Measurements from ENCODE around the gene FOCAD. TPM values are rescaled to one million over a fixed set of nuclear protein-coding genes. Genes with fewer than 3 reads are reported as not detected.

FOCAD gene, protein sequence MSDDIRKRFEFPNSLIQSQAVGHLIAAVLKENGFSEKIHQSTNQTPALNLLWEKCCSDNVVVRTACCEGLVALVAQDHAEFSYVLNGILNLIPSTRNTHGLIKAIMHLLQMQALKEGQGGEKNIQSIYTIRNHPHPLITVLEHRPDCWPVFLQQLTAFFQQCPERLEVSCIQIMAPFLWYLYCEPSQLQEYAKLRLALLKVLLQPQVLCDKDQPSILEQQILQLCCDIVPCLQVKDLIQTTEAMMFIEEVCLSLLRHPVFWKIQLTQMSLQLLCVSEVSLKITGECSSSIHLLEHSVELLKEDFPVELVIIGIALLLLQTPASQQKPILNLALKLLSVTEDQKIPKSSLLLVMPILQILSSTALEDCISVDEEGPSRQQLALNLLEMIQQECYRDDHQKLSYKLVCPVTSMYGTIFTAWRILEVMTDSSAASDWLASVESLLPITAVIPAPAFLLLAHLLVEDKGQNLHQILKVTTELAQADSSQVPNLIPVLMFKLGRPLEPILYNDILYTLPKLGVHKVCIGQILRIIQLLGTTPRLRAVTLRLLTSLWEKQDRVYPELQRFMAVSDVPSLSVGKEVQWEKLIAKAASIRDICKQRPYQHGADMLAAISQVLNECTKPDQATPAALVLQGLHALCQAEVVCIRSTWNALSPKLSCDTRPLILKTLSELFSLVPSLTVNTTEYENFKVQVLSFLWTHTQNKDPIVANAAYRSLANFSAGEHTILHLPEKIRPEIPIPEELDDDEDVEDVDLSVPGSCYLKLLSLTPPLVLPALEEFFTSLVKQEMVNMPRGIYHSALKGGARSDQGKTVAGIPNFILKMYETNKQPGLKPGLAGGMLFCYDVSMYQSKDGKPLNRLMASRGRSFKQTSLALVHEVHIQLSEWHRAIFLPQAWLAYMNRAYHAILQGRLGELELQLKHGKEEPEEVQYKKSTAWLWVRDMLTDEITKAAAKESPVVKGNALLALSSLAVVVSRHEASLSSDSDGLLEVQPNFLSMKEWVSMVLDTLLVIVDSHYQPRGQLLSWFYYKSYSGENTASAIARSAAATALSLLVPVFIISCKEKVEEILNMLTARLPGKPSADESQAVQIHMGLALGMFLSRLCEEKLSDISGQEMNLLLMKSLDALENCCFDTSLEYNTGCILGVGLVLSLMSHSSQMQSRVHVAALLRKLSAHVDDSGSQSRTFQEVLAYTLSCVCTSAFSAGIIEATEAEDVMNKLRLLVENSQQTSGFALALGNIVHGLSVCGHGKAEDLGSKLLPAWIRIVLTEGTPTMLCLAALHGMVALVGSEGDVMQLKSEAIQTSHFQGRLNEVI (N-terminal part only)
- 59.1 TPM for polyA plus RNA-seq (2013, experiment 1 of 4)
- 68.7 TPM for polyA plus RNA-seq (2013, experiment 2 of 4)
- 48.0 TPM for polyA plus RNA-seq (2013, experiment 3 of 4)
- polyA plus RNA-seq (2013, experiment 4 of 4): 53.9 TPM

GRCh38 chr9:20684035-20684874, at the start of gene FOCAD:
FOCAD (plus strand) TSS chr9:20684259; CDS start chr9:20715354, 31,095 bp downstream.
- H3K27me3 ChIP-seq (ENCODE audit: control insufficient read depth, insufficient read depth, low read length, poor library complexity, severe bottlenecking): no peaks in the 10 kb centered on the region
- peaks cover 7% of the 10 kb centered on the region for H3K4me1 ChIP-seq (ENCODE audit: control insufficient read depth, insufficient read depth, low read length)
- H3K27ac ChIP-seq (ENCODE audit: insufficient read depth, low read depth, low read length, poor library complexity, severe bottlenecking): peak within 1 kb of the TSS; percentile 77
- 1% methylated on average over 78 of the region's 78 CpGs for WGBS, 2 experiments
- H3K9me3 ChIP-seq (ENCODE audit: control insufficient read depth, low read length): no peaks in the 10 kb centered on the region
- no peaks in the 10 kb centered on the region for H3K36me3 ChIP-seq (ENCODE audit: control insufficient read depth, insufficient read depth, low read length)
- peak within 1 kb of the TSS; percentile 71 for H3K4me3 ChIP-seq (ENCODE audit: insufficient read depth, low read depth, low read length)

DNA sequence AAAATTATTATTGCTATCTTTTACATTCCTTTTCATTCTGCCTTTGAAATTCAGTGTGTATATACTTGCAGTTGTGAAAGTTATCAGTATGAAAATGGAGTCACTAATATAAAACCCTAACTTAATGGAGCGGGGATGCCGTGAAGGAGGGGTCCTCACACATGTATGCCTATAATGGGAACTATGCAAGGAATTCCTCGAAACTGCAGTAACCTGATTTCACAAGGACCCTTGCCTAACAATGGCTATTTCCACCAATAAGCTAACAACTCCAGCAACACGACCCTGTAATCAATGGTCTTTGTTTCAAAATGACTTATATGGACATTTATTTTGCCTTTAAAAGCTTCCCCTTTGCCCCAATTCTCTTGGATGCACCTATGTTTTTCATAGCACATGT, 49.2 kb upstream of the FOCAD start:
- H3K4me1 ChIP-seq (ENCODE audit: control insufficient read depth, insufficient read depth, low read length): no peaks in the 10 kb centered on the region
- H3K27ac ChIP-seq (ENCODE audit: insufficient read depth, low read depth, low read length, poor library complexity, severe bottlenecking): no peak overlapping the region
- WGBS, 2 experiments: 62 to 63% methylated on average over 4 of the region's 4 CpGs
- H3K36me3 ChIP-seq (ENCODE audit: control insufficient read depth, insufficient read depth, low read length): no peaks in the 10 kb centered on the region
- H3K27me3 ChIP-seq (ENCODE audit: control insufficient read depth, insufficient read depth, low read length, poor library complexity, severe bottlenecking): no peaks in the 10 kb centered on the region
- H3K9me3 ChIP-seq (ENCODE audit: control insufficient read depth, low read length): no peaks in the 10 kb centered on the region
- H3K4me3 ChIP-seq (ENCODE audit: insufficient read depth, low read depth, low read length): no peak overlapping the region

DNA sequence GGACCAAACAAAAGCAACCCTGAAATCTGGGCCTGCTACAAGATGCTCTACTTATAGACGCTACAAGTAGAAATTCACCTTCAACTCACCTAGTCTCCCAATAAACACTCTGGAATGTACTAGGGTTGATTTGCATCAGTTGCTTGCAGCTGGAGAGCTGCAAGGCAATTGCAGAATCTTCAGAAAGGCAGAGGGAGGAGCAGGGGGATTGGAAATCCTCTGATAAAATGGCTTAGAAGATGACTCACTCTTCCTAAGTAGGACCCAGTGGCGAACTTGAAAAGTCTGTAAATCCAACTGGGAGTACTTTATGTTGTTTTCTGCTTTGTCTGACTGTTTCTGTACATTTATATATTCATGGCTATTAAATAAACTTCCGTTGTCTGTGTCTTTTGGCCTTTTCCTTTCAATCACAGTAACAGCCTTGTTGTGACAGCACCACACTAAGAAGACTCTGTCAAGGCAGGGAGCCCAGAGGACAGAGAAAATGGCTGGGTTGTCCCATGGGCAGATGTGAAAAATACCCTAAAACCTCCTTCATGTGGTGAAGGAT, 47.1 kb upstream of the FOCAD start:
- no peaks in the 10 kb centered on the region for H3K4me1 ChIP-seq (ENCODE audit: control insufficient read depth, insufficient read depth, low read length)
- no peaks in the 10 kb centered on the region for H3K36me3 ChIP-seq (ENCODE audit: control insufficient read depth, insufficient read depth, low read length)
- no peaks in the 10 kb centered on the region for H3K9me3 ChIP-seq (ENCODE audit: control insufficient read depth, low read length)
- H3K4me3 ChIP-seq (ENCODE audit: insufficient read depth, low read depth, low read length): no peak overlapping the region
- WGBS, 2 experiments: 78 to 81% methylated on average over 2 to 3 of the region's 3 CpGs
- no peak overlapping the region for H3K27ac ChIP-seq (ENCODE audit: insufficient read depth, low read depth, low read length, poor library complexity, severe bottlenecking)
- H3K27me3 ChIP-seq (ENCODE audit: control insufficient read depth, insufficient read depth, low read length, poor library complexity, severe bottlenecking): no peaks in the 10 kb centered on the region

DNA sequence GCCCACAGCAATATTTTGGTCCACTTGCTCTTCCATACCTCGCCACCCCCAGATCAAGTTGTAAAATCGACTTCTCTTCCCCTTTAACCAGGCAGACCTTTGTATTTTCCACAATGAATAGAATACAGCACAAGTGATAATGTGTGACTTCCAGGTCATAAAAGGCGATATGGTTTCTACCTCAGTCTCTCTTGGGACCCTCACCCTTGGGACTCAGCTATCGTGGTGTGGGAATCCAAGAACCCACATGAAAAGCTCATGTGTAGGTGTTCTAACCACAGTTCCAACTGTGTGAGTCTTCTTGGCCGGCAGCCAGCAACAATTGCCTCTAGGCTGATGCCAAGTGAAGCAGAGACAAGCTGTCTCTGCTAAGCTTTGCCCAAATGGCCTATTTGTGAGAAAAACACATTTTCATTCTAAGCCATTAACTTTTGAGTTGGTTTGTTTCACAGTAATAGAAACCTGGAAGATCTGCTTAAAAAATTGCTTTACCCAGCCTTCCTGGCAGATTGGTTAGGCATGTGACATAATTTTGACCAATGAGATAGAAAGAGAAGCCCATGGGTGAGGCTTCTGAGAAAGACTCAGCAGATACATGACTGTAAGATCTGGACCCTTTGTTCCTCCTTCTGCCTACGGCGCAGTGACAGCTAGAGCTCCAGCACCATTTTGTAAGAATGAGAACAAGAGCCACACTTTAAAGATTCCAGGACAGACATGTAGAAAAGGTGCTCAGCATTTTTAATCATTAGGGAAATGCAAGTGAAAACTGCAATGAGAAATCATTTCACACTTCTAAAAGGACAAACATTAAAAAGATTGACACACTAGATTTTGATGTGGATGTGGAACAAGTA, 43.5 kb upstream of the FOCAD start:
- no peak overlapping the region for H3K4me3 ChIP-seq (ENCODE audit: insufficient read depth, low read depth, low read length)
- WGBS, 2 experiments: 92 to 94% methylated on average over 7 of the region's 7 CpGs
- H3K27me3 ChIP-seq (ENCODE audit: control insufficient read depth, insufficient read depth, low read length, poor library complexity, severe bottlenecking): no peaks in the 10 kb centered on the region
- no peaks in the 10 kb centered on the region for H3K36me3 ChIP-seq (ENCODE audit: control insufficient read depth, insufficient read depth, low read length)
- H3K27ac ChIP-seq (ENCODE audit: insufficient read depth, low read depth, low read length, poor library complexity, severe bottlenecking): no peak overlapping the region
- H3K9me3 ChIP-seq (ENCODE audit: control insufficient read depth, low read length): no peaks in the 10 kb centered on the region
- H3K4me1 ChIP-seq (ENCODE audit: control insufficient read depth, insufficient read depth, low read length): no peaks in the 10 kb centered on the region

- no peaks in the 10 kb centered on the region for H3K27me3 ChIP-seq (ENCODE audit: control insufficient read depth, insufficient read depth, low read length, poor library complexity, severe bottlenecking)
- no peak overlapping the region for H3K27ac ChIP-seq (ENCODE audit: insufficient read depth, low read depth, low read length, poor library complexity, severe bottlenecking)
- no peaks in the 10 kb centered on the region for H3K36me3 ChIP-seq (ENCODE audit: control insufficient read depth, insufficient read depth, low read length)
- H3K4me3 ChIP-seq (ENCODE audit: insufficient read depth, low read depth, low read length): no peak overlapping the region
- WGBS, 2 experiments: no CpG with 5 or more reads among the region's 1 CpG
- H3K9me3 ChIP-seq (ENCODE audit: control insufficient read depth, low read length): no peaks in the 10 kb centered on the region
- H3K4me1 ChIP-seq (ENCODE audit: control insufficient read depth, insufficient read depth, low read length): no peaks in the 10 kb centered on the region
Measured at GRCh38 chr9:20642045-20642444, 42.0 kb upstream of the FOCAD start.

DNA sequence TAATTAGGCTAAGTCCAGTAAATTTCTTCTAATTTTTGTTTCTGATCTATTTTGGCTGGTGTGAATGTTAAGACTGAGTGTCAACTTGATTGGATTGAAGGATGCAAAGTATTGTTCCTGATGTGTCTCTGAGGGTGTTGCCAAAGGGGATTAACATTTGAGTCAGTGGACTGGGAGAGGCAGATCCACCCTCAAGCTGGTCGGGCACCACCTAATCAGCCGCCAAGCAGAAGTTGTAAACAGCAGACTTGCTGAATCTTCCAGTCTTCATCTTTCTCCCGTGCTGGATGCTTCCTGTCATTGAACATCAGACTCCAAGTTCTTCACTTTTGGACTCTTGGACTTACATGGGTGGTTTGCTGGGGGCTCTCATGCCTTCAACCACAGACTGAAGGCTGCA, 40.4 kb upstream of the FOCAD start:
- Histone ChIP-seq H3K27ac (ENCODE audit: insufficient read depth, low read depth, low read length, poor library complexity, severe bottlenecking) (no peak overlapping the region), H3K4me3 (ENCODE audit: insufficient read depth, low read depth, low read length) (no peak overlapping the region), H3K9me3 (ENCODE audit: control insufficient read depth, low read length) (no peaks in the 10 kb centered on the region), H3K27me3 (ENCODE audit: control insufficient read depth, insufficient read depth, low read length, poor library complexity, severe bottlenecking) (no peaks in the 10 kb centered on the region), H3K36me3 (ENCODE audit: control insufficient read depth, insufficient read depth, low read length) (no peaks in the 10 kb centered on the region), H3K4me1 (ENCODE audit: control insufficient read depth, insufficient read depth, low read length) (no peaks in the 10 kb centered on the region)
- 82 to 92% methylated on average over 3 of the region's 3 CpGs for whole genome bisulfite sequencing, 2 experiments

GRCh38 chr9:20646656-20647055, 37.4 kb upstream of the FOCAD start:
- WGBS, 2 experiments: 66 to 89% methylated on average over 3 to 4 of the region's 4 CpGs
- no peaks in the 10 kb centered on the region for H3K27me3 ChIP-seq (ENCODE audit: control insufficient read depth, insufficient read depth, low read length, poor library complexity, severe bottlenecking)

GRCh38 chr9:20649381-20649780, 34.7 kb upstream of the FOCAD start:
- no peaks in the 10 kb centered on the region for H3K27me3 ChIP-seq (ENCODE audit: control insufficient read depth, insufficient read depth, low read length, poor library complexity, severe bottlenecking)
- no peaks in the 10 kb centered on the region for H3K36me3 ChIP-seq (ENCODE audit: control insufficient read depth, insufficient read depth, low read length)
- no peak overlapping the region for H3K4me3 ChIP-seq (ENCODE audit: insufficient read depth, low read depth, low read length)
- no peaks in the 10 kb centered on the region for H3K9me3 ChIP-seq (ENCODE audit: control insufficient read depth, low read length)
- H3K4me1 ChIP-seq (ENCODE audit: control insufficient read depth, insufficient read depth, low read length): no peaks in the 10 kb centered on the region
- WGBS, 2 experiments: no CpG with 5 or more reads among the region's 1 CpG
- H3K27ac ChIP-seq (ENCODE audit: insufficient read depth, low read depth, low read length, poor library complexity, severe bottlenecking): no peak overlapping the region

More at GRCh38 chr9:20646656-20647055, 37.4 kb upstream of the FOCAD start:
- Histone ChIP-seq H3K4me1 (ENCODE audit: control insufficient read depth, insufficient read depth, low read length) (no peaks in the 10 kb centered on the region), H3K4me3 (ENCODE audit: insufficient read depth, low read depth, low read length) (no peak overlapping the region), H3K9me3 (ENCODE audit: control insufficient read depth, low read length) (no peaks in the 10 kb centered on the region), H3K36me3 (ENCODE audit: control insufficient read depth, insufficient read depth, low read length) (no peaks in the 10 kb centered on the region), H3K27ac (ENCODE audit: insufficient read depth, low read depth, low read length, poor library complexity, severe bottlenecking) (no peak overlapping the region)

All from ectodermal cell (in vitro differentiated cells).